ENCODE measurements around the gene GPR162.

GPR162 gene

GRCh38 chr12:6823182-6824084 is 1.8 kb downstream of the GPR162 start:
- H3K4me3 ChIP-seq (ENCODE audit: low read length), result no peak overlapping the region
- H3K9me3 ChIP-seq (ENCODE audit: control insufficient read depth, insufficient read depth, low read length), result no peaks in the 10 kb centered on the region
- H3K27ac ChIP-seq (ENCODE audit: low read length), result no peak overlapping the region
- peaks cover 20% of the 10 kb centered on the region for H3K4me1 ChIP-seq (ENCODE audit: control insufficient read depth, insufficient read depth, low read length)
- no peaks in the 10 kb centered on the region for H3K27me3 ChIP-seq (ENCODE audit: control insufficient read depth, insufficient read depth, low read length)
- no peaks in the 10 kb centered on the region for H3K36me3 ChIP-seq (ENCODE audit: control insufficient read depth, insufficient read depth, low read length)
- no CpG with 5 or more reads among the region's 12 CpGs for WGBS (ENCODE audit: insufficient coverage, insufficient read length)
- no peak for DNase-seq (ENCODE audit: low read depth, low spot score)

DNA sequence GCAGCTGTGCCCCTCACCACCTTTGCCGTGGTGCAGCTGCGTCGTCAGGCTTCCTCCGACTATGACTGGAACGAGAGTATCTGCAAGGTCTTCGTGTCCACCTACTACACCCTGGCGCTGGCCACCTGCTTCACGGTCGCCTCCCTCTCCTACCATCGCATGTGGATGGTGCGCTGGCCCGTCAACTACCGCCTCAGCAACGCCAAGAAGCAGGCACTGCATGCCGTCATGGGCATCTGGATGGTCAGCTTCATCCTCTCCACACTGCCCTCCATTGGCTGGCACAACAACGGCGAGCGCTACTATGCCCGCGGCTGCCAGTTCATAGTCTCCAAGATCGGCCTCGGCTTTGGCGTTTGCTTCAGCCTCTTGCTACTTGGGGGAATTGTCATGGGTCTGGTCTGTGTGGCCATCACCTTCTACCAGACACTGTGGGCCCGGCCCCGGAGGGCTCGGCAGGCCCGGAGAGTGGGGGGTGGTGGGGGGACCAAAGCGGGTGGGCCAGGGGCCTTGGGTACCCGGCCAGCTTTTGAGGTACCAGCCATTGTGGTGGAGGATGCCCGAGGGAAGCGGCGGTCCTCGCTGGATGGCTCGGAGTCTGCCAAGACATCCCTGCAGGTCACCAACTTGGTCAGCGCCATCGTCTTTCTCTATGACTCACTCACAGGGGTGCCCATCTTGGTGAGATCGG is 2.6 kb downstream of the GPR162 start:
- H3K27me3 ChIP-seq (ENCODE audit: control insufficient read depth, insufficient read depth, low read length), result no peaks in the 10 kb centered on the region
- no peak overlapping the region for H3K27ac ChIP-seq (ENCODE audit: low read length)
- no peak overlapping the region for H3K4me3 ChIP-seq (ENCODE audit: low read length)
- peaks cover 17% of the 10 kb centered on the region for H3K4me1 ChIP-seq (ENCODE audit: control insufficient read depth, insufficient read depth, low read length)
- no peaks in the 10 kb centered on the region for H3K9me3 ChIP-seq (ENCODE audit: control insufficient read depth, insufficient read depth, low read length)
- no peak for DNase-seq (ENCODE audit: low read depth, low spot score)
- WGBS (ENCODE audit: insufficient coverage, insufficient read length), result no CpG with 5 or more reads among the region's 37 CpGs
- H3K36me3 ChIP-seq (ENCODE audit: control insufficient read depth, insufficient read depth, low read length), result no peaks in the 10 kb centered on the region

DNA sequence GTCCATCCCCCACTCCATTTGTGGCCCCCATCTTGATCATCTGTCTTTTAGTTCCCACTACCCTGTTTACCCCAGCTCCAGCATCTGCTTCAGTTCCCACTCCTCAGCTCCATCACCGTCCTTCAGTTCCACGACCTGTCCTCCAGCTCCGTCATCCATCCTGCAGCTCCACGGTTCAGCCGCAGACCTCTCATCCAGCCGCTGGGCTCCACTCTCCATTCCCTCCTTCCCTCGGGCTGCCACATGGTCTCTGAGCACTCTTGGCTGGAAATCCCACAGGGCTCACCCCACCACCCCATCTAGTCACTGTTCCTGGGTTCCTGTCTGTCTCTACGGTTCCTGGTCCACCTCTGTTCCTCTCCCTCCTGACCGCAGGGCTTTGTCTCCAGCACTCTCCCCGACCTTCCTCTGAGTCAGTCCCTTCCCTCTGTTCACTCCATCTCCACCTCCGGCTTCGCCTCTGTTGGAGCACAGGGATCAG is 3.3 kb downstream of the GPR162 start:
- Histone ChIP-seq H3K4me3 (ENCODE audit: low read length) (peak overlapping the region; percentile 8; the same call in 1 of the 2 replicates), H3K9me3 (ENCODE audit: control insufficient read depth, insufficient read depth, low read length) (no peaks in the 10 kb centered on the region), H3K4me1 (ENCODE audit: control insufficient read depth, insufficient read depth, low read length) (peaks cover 14% of the 10 kb centered on the region), H3K27me3 (ENCODE audit: control insufficient read depth, insufficient read depth, low read length) (no peaks in the 10 kb centered on the region), H3K27ac (ENCODE audit: low read length) (no peak overlapping the region), H3K36me3 (ENCODE audit: control insufficient read depth, insufficient read depth, low read length) (no peaks in the 10 kb centered on the region)
- no peak for DNase-seq (ENCODE audit: low read depth, low spot score)
- no CpG with 5 or more reads among the region's 12 CpGs for WGBS (ENCODE audit: insufficient coverage, insufficient read length)

DNA sequence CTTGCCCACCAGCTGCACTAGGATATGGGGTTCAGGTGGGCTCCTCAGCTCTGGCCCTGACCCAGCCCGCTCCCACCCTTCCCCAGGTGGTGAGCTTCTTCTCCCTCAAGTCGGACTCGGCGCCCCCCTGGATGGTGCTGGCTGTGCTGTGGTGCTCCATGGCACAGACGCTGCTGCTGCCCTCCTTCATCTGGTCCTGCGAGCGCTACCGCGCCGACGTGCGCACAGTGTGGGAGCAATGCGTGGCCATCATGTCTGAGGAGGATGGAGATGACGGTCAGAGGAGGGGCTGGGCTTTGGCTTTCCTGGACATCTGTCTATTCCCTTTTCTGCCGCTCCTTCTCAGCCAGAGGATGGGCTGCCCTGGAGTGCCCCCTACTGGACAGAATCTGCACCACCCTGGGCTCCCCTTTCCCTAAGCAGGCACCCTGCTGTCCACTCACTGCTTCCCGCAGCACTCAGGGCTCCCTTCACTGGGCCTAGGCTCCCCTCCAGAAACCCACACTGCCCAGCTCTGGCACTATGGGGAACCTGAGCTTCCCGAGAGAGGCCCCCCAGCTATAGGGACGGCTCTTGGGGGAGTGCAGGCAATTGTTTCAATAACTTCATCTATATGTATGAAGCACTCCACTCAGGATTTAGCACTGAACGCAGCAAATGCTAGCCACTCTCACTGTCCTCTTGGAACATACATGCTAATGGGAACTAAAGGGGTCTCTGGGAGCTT is 3.9 kb downstream of the GPR162 start:
- Histone ChIP-seq H3K4me1 (ENCODE audit: control insufficient read depth, insufficient read depth, low read length) (peaks cover 11% of the 10 kb centered on the region), H3K27me3 (ENCODE audit: control insufficient read depth, insufficient read depth, low read length) (no peaks in the 10 kb centered on the region), H3K4me3 (ENCODE audit: low read length) (peak overlapping the region; percentile 8; the same call in 1 of the 2 replicates), H3K27ac (ENCODE audit: low read length) (no peak overlapping the region), H3K36me3 (ENCODE audit: control insufficient read depth, insufficient read depth, low read length) (0 out of 2 replicates have a peak, but pooled peaks cover 1% of the 10 kb centered on the region), H3K9me3 (ENCODE audit: control insufficient read depth, insufficient read depth, low read length) (no peaks in the 10 kb centered on the region)
- no peak for DNase-seq (ENCODE audit: low read depth, low spot score)
- no CpG with 5 or more reads among the region's 19 CpGs for WGBS (ENCODE audit: insufficient coverage, insufficient read length)

GRCh38 chr12:6826125-6826733 is 4.6 kb downstream of the GPR162 start:
- Histone ChIP-seq H3K36me3 (ENCODE audit: control insufficient read depth, insufficient read depth, low read length) (peaks cover 6% of the 10 kb centered on the region; the same call in 1 of the 2 replicates), H3K4me3 (ENCODE audit: low read length) (no peak overlapping the region), H3K9me3 (ENCODE audit: control insufficient read depth, insufficient read depth, low read length) (no peaks in the 10 kb centered on the region), H3K27ac (ENCODE audit: low read length) (no peak overlapping the region), H3K27me3 (ENCODE audit: control insufficient read depth, insufficient read depth, low read length) (no peaks in the 10 kb centered on the region), H3K4me1 (ENCODE audit: control insufficient read depth, insufficient read depth, low read length) (peaks cover 9% of the 10 kb centered on the region; the same call in 1 of the 2 replicates)
- no peak for DNase-seq (ENCODE audit: low read depth, low spot score)
- WGBS (ENCODE audit: insufficient coverage, insufficient read length), result no CpG with 5 or more reads among the region's 17 CpGs

- H3K27ac ChIP-seq (ENCODE audit: low read length), result no peak overlapping the region
- no peaks in the 10 kb centered on the region for H3K27me3 ChIP-seq (ENCODE audit: control insufficient read depth, insufficient read depth, low read length)
- peaks cover 9% of the 10 kb centered on the region; the same call in 1 of the 2 replicates for H3K4me1 ChIP-seq (ENCODE audit: control insufficient read depth, insufficient read depth, low read length)
- no peak overlapping the region for H3K4me3 ChIP-seq (ENCODE audit: low read length)
- DNase-seq (ENCODE audit: low read depth, low spot score), result no peak
- H3K36me3 ChIP-seq (ENCODE audit: control insufficient read depth, insufficient read depth, low read length), result peaks cover 12% of the 10 kb centered on the region; the same call in 1 of the 2 replicates
- WGBS (ENCODE audit: insufficient coverage, insufficient read length), result no CpG with 5 or more reads among the region's 22 CpGs
- no peaks in the 10 kb centered on the region for H3K9me3 ChIP-seq (ENCODE audit: control insufficient read depth, insufficient read depth, low read length)
Observed at GRCh38 chr12:6826734-6827436, 5.3 kb downstream of the GPR162 start.

GRCh38 chr12:6827437-6827911 is 5.9 kb downstream of the GPR162 start:
- Histone ChIP-seq H3K36me3 (ENCODE audit: control insufficient read depth, insufficient read depth, low read length) (peaks cover 13% of the 10 kb centered on the region; the same call in 1 of the 2 replicates), H3K9me3 (ENCODE audit: control insufficient read depth, insufficient read depth, low read length) (no peaks in the 10 kb centered on the region), H3K27me3 (ENCODE audit: control insufficient read depth, insufficient read depth, low read length) (no peaks in the 10 kb centered on the region), H3K4me3 (ENCODE audit: low read length) (no peak overlapping the region; the same call in 1 of the 2 replicates), H3K4me1 (ENCODE audit: control insufficient read depth, insufficient read depth, low read length) (peaks cover 8% of the 10 kb centered on the region; the same call in 1 of the 2 replicates), H3K27ac (ENCODE audit: low read length) (no peak overlapping the region)
- WGBS (ENCODE audit: insufficient coverage, insufficient read length), result no CpG with 5 or more reads among the region's 8 CpGs
- no peak for DNase-seq (ENCODE audit: low read depth, low spot score)

GRCh38 chr12:6827982-6828780 is 6.6 kb downstream of the GPR162 start, which contains the start of gene P3H3:
Gene P3H3 (plus strand): TSS chr12:6828407. CDS start chr12:6828441, 34 bp downstream.
- H3K27me3 ChIP-seq (ENCODE audit: control insufficient read depth, insufficient read depth, low read length), result no peaks in the 10 kb centered on the region
- H3K36me3 ChIP-seq (ENCODE audit: control insufficient read depth, insufficient read depth, low read length), result peaks cover 13% of the 10 kb centered on the region; the same call in 1 of the 2 replicates
- WGBS (ENCODE audit: insufficient coverage, insufficient read length), result no CpG with 5 or more reads among the region's 60 CpGs
- DNase-seq (ENCODE audit: low read depth, low spot score), result no peak
- H3K27ac ChIP-seq (ENCODE audit: low read length), result no peak within 1 kb of the TSS
- H3K4me1 ChIP-seq (ENCODE audit: control insufficient read depth, insufficient read depth, low read length), result peaks cover 8% of the 10 kb centered on the region; the same call in 1 of the 2 replicates
- peak within 1 kb of the TSS; percentile 98 for H3K4me3 ChIP-seq (ENCODE audit: low read length)
- H3K9me3 ChIP-seq (ENCODE audit: control insufficient read depth, insufficient read depth, low read length), result no peaks in the 10 kb centered on the region

Data from iPS DF 6.9 (cell line).